ENCODE measurements around the gene ERCC5.

The ERCC5 gene

DNA sequence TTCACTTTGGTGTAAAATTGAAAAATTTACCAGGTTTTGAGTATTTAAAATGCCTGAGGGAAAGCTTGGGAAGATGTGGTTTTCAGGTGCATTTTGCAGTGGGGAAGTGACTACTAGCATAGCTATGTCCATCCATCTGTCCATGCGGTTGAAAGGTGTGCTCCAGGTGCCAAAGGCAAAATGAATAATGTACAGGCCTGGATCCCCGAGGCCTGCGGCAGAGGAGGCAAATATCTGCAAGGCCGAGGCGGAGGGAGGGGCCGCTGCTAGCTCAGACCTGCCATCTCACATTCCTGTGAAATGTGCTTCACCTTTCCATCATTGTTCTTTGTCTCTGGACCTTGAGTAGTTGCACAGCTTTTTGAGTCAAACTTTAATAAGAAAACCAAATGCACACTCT lies 65.5 kb downstream of the ERCC5 start:
- Histone ChIP-seq H3K4me3 (ENCODE audit: low read length) (no peak overlapping the region), H3K4me1 (ENCODE audit: control insufficient read depth, low read length) (peaks cover 10% of the 10 kb centered on the region), H3K27me3 (ENCODE audit: control insufficient read depth, low read length) (no peaks in the 10 kb centered on the region), H3K9me3 (ENCODE audit: control insufficient read depth, insufficient read depth, low read length) (peaks cover 2% of the 10 kb centered on the region; the same call in 1 of the 2 replicates), H3K36me3 (ENCODE audit: control insufficient read depth, low read length) (0 out of 2 replicates have a peak, but pooled peaks cover 2% of the 10 kb centered on the region), H3K4me2 (ENCODE audit: low read length) (no peak overlapping the region), H3K79me2 (ENCODE audit: control insufficient read depth, low read length) (no peaks in the 10 kb centered on the region), H3K9me2 (replicated peaks; ENCODE audit: control insufficient read depth, low read length) (no peaks in the 10 kb centered on the region), H3F3A (ENCODE audit: control insufficient read depth, insufficient read depth) (no peaks in the 10 kb centered on the region), H4K20me1 (ENCODE audit: control insufficient read depth, insufficient read depth, low read depth, low read length) (no peaks in the 10 kb centered on the region), H3K27ac (ENCODE audit: low read depth, low read length) (no peak overlapping the region)
- no peak for TF ChIP-seq EZH2phosphoT487 (IDR thresholded peaks at IDR 0.05; ENCODE audit: borderline replicate concordance, low read length)
- TF ChIP-seq, protein P1, sequence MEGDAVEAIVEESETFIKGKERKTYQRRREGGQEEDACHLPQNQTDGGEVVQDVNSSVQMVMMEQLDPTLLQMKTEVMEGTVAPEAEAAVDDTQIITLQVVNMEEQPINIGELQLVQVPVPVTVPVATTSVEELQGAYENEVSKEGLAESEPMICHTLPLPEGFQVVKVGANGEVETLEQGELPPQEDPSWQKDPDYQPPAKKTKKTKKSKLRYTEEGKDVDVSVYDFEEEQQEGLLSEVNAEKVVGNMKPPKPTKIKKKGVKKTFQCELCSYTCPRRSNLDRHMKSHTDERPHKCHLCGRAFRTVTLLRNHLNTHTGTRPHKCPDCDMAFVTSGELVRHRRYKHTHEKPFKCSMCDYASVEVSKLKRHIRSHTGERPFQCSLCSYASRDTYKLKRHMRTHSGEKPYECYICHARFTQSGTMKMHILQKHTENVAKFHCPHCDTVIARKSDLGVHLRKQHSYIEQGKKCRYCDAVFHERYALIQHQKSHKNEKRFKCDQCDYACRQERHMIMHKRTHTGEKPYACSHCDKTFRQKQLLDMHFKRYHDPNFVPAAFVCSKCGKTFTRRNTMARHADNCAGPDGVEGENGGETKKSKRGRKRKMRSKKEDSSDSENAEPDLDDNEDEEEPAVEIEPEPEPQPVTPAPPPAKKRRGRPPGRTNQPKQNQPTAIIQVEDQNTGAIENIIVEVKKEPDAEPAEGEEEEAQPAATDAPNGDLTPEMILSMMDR (IDR thresholded peaks at IDR 0.05; ENCODE audit: low read depth, low read length, poor library complexity, severe bottlenecking): no peak

DNA sequence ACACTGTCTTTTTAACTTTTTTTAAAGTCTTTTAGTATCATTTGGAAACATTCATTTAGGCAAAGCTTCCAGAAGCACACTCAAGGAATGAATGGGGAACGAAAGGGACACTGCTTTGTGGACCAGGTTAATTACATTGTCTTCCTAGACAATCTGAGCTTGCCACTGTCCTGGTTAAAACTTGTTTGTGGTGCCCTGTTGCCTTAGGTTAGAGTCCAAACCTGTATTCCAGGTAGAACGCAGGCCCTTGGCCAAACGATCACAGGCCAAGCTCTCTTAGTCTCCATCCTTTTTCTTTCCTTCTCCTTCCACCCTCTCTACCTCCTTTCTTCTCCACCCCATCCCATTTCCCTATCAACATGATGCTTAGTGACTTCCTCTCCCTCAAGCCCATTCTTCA lies 66.8 kb downstream of the ERCC5 start:
- Histone ChIP-seq H3K27ac (ENCODE audit: low read depth, low read length) (no peak overlapping the region), H3K4me3 (ENCODE audit: low read length) (no peak overlapping the region), H3K4me1 (ENCODE audit: control insufficient read depth, low read length) (peaks cover 22% of the 10 kb centered on the region), H3F3A (ENCODE audit: control insufficient read depth, insufficient read depth) (no peaks in the 10 kb centered on the region), H3K36me3 (ENCODE audit: control insufficient read depth, low read length) (peaks cover 13% of the 10 kb centered on the region), H3K9me3 (ENCODE audit: control insufficient read depth, insufficient read depth, low read length) (peaks cover 14% of the 10 kb centered on the region; the same call in 1 of the 2 replicates), H3K4me2 (ENCODE audit: low read length) (no peak overlapping the region), H3K9me2 (replicated peaks; ENCODE audit: control insufficient read depth, low read length) (no peaks in the 10 kb centered on the region), H3K79me2 (ENCODE audit: control insufficient read depth, low read length) (no peaks in the 10 kb centered on the region), H3K27me3 (ENCODE audit: control insufficient read depth, low read length) (no peaks in the 10 kb centered on the region), H4K20me1 (ENCODE audit: control insufficient read depth, insufficient read depth, low read depth, low read length) (no peaks in the 10 kb centered on the region)
- TF ChIP-seq, protein P1 (IDR thresholded peaks at IDR 0.05; ENCODE audit: low read depth, low read length, poor library complexity, severe bottlenecking): no peak
- no peak for TF ChIP-seq EZH2phosphoT487 (IDR thresholded peaks at IDR 0.05; ENCODE audit: borderline replicate concordance, low read length)

DNA sequence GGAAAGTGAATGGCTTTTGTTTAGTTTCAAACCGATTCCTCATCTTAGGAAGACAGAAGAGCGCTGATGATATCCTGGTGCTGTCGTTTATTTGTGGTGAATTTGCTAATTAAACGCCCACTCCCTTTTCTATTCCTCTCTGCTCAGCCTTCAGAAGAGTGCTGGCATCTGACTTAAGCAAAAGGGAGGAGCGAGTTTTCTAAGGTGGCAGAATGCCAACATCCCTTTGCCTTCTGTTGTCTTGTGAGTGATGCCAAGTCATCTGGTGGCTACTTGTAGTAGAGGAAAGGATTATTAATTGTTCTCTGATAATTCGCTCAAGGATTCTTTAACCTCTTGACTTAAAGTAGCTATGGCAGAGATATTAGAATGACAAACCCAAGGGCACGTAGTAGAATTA lies 68.1 kb downstream of the ERCC5 start:
- Histone ChIP-seq H3K4me1 (ENCODE audit: control insufficient read depth, low read length) (peaks cover 22% of the 10 kb centered on the region), H3K4me2 (ENCODE audit: low read length) (no peak overlapping the region), H3K9me2 (replicated peaks; ENCODE audit: control insufficient read depth, low read length) (no peaks in the 10 kb centered on the region), H3K27ac (ENCODE audit: low read depth, low read length) (no peak overlapping the region), H3F3A (ENCODE audit: control insufficient read depth, insufficient read depth) (no peaks in the 10 kb centered on the region), H3K27me3 (ENCODE audit: control insufficient read depth, low read length) (no peaks in the 10 kb centered on the region), H3K79me2 (ENCODE audit: control insufficient read depth, low read length) (no peaks in the 10 kb centered on the region), H4K20me1 (ENCODE audit: control insufficient read depth, insufficient read depth, low read depth, low read length) (no peaks in the 10 kb centered on the region), H3K9me3 (ENCODE audit: control insufficient read depth, insufficient read depth, low read length) (peaks cover 26% of the 10 kb centered on the region), H3K4me3 (ENCODE audit: low read length) (no peak overlapping the region), H3K36me3 (ENCODE audit: control insufficient read depth, low read length) (peaks cover 22% of the 10 kb centered on the region)
- no peak for TF ChIP-seq EZH2phosphoT487 (IDR thresholded peaks at IDR 0.05; ENCODE audit: borderline replicate concordance, low read length)
- TF ChIP-seq, protein P1 (IDR thresholded peaks at IDR 0.05; ENCODE audit: low read depth, low read length, poor library complexity, severe bottlenecking): no peak

Measured in DOHH2 (cell line).